H1 (cell line): ENCODE measurements around the gene CUZD1. TPM values are rescaled to one million over a fixed set of nuclear protein-coding genes. Genes with fewer than 3 reads are reported as not detected.

Source experiments
- CTCF ChIA-PET: fragments of 300-600 bp; sonication (Branson Sonifier 250); formaldehyde crosslinking; loops from one replicate; lab custom pipeline; 2021; ENCODE audit not compliant: partially characterized antibody; lab: Charles Lee
- POLR2A ChIA-PET: fragments of 300-600 bp; sonication (Branson Sonifier 250); formaldehyde crosslinking; loops from one replicate; lab custom pipeline; 2021; ENCODE audit warnings: inconsistent platforms; ENCODE audit not compliant: partially characterized antibody; lab: Charles Lee
- DNase-seq, 2 experiments: peaks; one replicate each; pipeline versions ENCODE4 v3.0.0 to v3.0.0-alpha.2; 2010 to 2022; ENCODE audit warnings: low spot score in 2 of 2, low read depth in 1 of 2, mixed read lengths in 1 of 2
- FAIRE-seq: peaks from 2 replicates; lab custom pipeline; 2011; peaks lifted over from hg19 to GRCh38; lab: Jason Lieb, UNC
- H2AFZ ChIP-seq: 2 replicates; pipeline ENCODE4 v1.8.1; 2012; ENCODE audit warnings: low read length, inconsistent platforms
- H2AK5ac ChIP-seq: 2 replicates; pipeline ENCODE4 v1.6.1; 2013; ENCODE audit warnings: low read depth, low read length
- H2BK120ac ChIP-seq: replicated peaks from 2 replicates; pipeline ENCODE3; 2013; ENCODE audit warnings: low read depth, low read length, inconsistent platforms
- H2BK12ac ChIP-seq: 2 replicates; pipeline ENCODE4 v1.6.1; 2013; ENCODE audit warnings: low read depth, low read length
- H2BK15ac ChIP-seq: 2 replicates; pipeline ENCODE4 v1.6.1; 2013; ENCODE audit warnings: low read length
- H2BK20ac ChIP-seq: 2 replicates; pipeline ENCODE4 v1.6.1; 2013; ENCODE audit warnings: low read length
- H2BK5ac ChIP-seq: 2 replicates; pipeline ENCODE4 v1.6.1; 2013; ENCODE audit warnings: low read depth, low read length
- H3K14ac ChIP-seq: 2 replicates; pipeline ENCODE4 v1.6.1; 2013; ENCODE audit warnings: inconsistent platforms; ENCODE audit not compliant: insufficient read length
- H3K18ac ChIP-seq: 2 replicates; pipeline ENCODE4 v1.6.1; 2013; ENCODE audit warnings: low read length; ENCODE audit errors: extremely low read depth
- H3K23ac ChIP-seq: 2 replicates; pipeline ENCODE4 v1.6.1; 2013; ENCODE audit warnings: inconsistent platforms; ENCODE audit not compliant: insufficient read length
- H3K23me2 ChIP-seq: 2 replicates; pipeline ENCODE4 v1.6.1; 2013; ENCODE audit warnings: low read depth, low read length
- H3K27ac ChIP-seq: 2 replicates; pipeline ENCODE4 v1.6.1; 2011; ENCODE audit warnings: low read depth, low read length, inconsistent platforms
- H3K27me3 ChIP-seq, 4 experiments: replicated peaks in 1 of 4; 1 replicate in 1 of 4; 2 replicates in 3 of 4; pipeline versions ENCODE4 v1.6.1 to v1.8.1; 2011 to 2013; ENCODE audit warnings: low read length in 3 of 4, mild to moderate bottlenecking in 3 of 4, inconsistent platforms in 2 of 4, mixed read lengths in 2 of 4, moderate library complexity in 1 of 4; ENCODE audit not compliant: control insufficient read depth in 3 of 4, insufficient read depth in 3 of 4; ENCODE audit errors: extremely low read depth in 1 of 4
- H3K36me3 ChIP-seq, 4 experiments: 2 replicates each; pipeline versions ENCODE4 v1.6.1 to v1.8.1; 2011 to 2013; ENCODE audit warnings: mild to moderate bottlenecking in 4 of 4, low read length in 3 of 4, moderate library complexity in 2 of 4, control low read depth in 1 of 4, inconsistent platforms in 1 of 4; ENCODE audit not compliant: insufficient read depth in 4 of 4, control insufficient read depth in 2 of 4
- H3K4ac ChIP-seq: replicated peaks from 2 replicates; pipeline ENCODE3; 2013; ENCODE audit warnings: low read length, low read depth, mixed read lengths, inconsistent platforms; ENCODE audit not compliant: insufficient read length
- H3K4me1 ChIP-seq, 4 experiments: replicated peaks in 1 of 4; 1 replicate in 1 of 4; 2 replicates in 3 of 4; pipeline versions ENCODE4 v1.6.1 to v1.8.1; 2011 to 2013; ENCODE audit warnings: low read length in 3 of 4, inconsistent platforms in 2 of 4, mixed read lengths in 1 of 4; ENCODE audit not compliant: insufficient read depth in 4 of 4, control insufficient read depth in 3 of 4
- H3K4me2 ChIP-seq, 2 experiments: 2 replicates each; pipeline versions ENCODE4 v1.6.1 to v1.8.1; 2011 to 2013; ENCODE audit warnings: low read depth in 2 of 2, low read length in 2 of 2, control low read depth in 1 of 2, inconsistent platforms in 1 of 2, mild to moderate bottlenecking in 1 of 2; ENCODE audit not compliant: insufficient read depth in 1 of 2
- H3K4me3 ChIP-seq, 4 experiments: fragments of 200-600, 300-600 bp in 1 of 4; sonication (generic), shearing (Covaris generic), sonication (Bioruptor Twin) in 1 of 4; 2 replicates each; pipeline versions ENCODE4 v1.5.1 to v1.8.1; 2011 to 2016; ENCODE audit warnings: low read length in 4 of 4, low read depth in 3 of 4, control low read depth in 2 of 4, inconsistent platforms in 2 of 4, mild to moderate bottlenecking in 2 of 4, mixed read lengths in 1 of 4, moderate library complexity in 1 of 4; ENCODE audit not compliant: insufficient read depth in 2 of 4; ENCODE audit errors: extremely low read depth in 1 of 4
- H3K56ac ChIP-seq: replicated peaks from 2 replicates; pipeline ENCODE3; 2013; ENCODE audit warnings: low read depth, mild to moderate bottlenecking, mixed read lengths, low read length, inconsistent platforms; ENCODE audit not compliant: insufficient read length
- H3K79me1 ChIP-seq: 2 replicates; pipeline ENCODE4 v1.6.1; 2013; ENCODE audit warnings: low read depth, low read length, control low read depth
- H3K79me2 ChIP-seq, 2 experiments: 2 replicates each; pipeline versions ENCODE4 v1.6.1 to v1.8.1; 2012 to 2013; ENCODE audit warnings: low read length in 2 of 2, mild to moderate bottlenecking in 2 of 2, inconsistent platforms in 1 of 2; ENCODE audit not compliant: insufficient read depth in 2 of 2, control insufficient read depth in 1 of 2
- H3K9ac ChIP-seq, 4 experiments: replicated peaks in 1 of 4; 1 replicate in 1 of 4; 2 replicates in 3 of 4; pipeline versions ENCODE4 v1.6.1 to v1.8.1; 2011 to 2013; ENCODE audit warnings: low read depth in 3 of 4, low read length in 3 of 4, control low read depth in 2 of 4, mild to moderate bottlenecking in 2 of 4, moderate library complexity in 2 of 4, inconsistent platforms in 1 of 4; ENCODE audit errors: extremely low read depth in 1 of 4
- H3K9me3 ChIP-seq, 2 experiments: 2 replicates each; pipeline versions ENCODE4 v1.6.1 to v1.8.1; 2012 to 2013; ENCODE audit warnings: mild to moderate bottlenecking in 2 of 2, moderate library complexity in 2 of 2, control low read depth in 1 of 2, inconsistent platforms in 1 of 2, low read depth in 1 of 2, low read length in 1 of 2, mixed read lengths in 1 of 2; ENCODE audit not compliant: insufficient read depth in 2 of 2
- H4K20me1 ChIP-seq, 2 experiments: replicated peaks in 1 of 2; 2 replicates each; pipeline versions ENCODE3 to v1.8.1; 2011 to 2013; ENCODE audit warnings: inconsistent platforms in 2 of 2, low read length in 2 of 2, mild to moderate bottlenecking in 1 of 2; ENCODE audit not compliant: insufficient read depth in 2 of 2, control insufficient read depth in 1 of 2
- H4K5ac ChIP-seq: 2 replicates; pipeline ENCODE4 v1.6.1; 2013; ENCODE audit warnings: low read length, low read depth, mixed read lengths, inconsistent platforms; ENCODE audit not compliant: insufficient read length
- H4K8ac ChIP-seq: 2 replicates; pipeline ENCODE4 v1.8.0; 2013; ENCODE audit warnings: mild to moderate bottlenecking, moderate library complexity, low read length, inconsistent platforms; ENCODE audit not compliant: insufficient read depth; ENCODE audit errors: extremely low read depth
- H4K91ac ChIP-seq: replicated peaks from 2 replicates; pipeline ENCODE3; 2013; ENCODE audit warnings: low read length, mixed read lengths, inconsistent platforms; ENCODE audit not compliant: insufficient read length
- ASH2L ChIP-seq: fragments of 200-600, 300-600 bp; sonication (generic); IDR thresholded peaks from one replicate; pipeline ENCODE4 v1.7.1; 2017; ENCODE audit warnings: low read length
- CREB1 ChIP-seq: IDR thresholded peaks from 2 replicates; pipeline ENCODE4 v1.6.1; 2012; ENCODE audit warnings: inconsistent platforms
- GABPA ChIP-seq: IDR thresholded peaks from 2 replicates; pipeline ENCODE4 v1.6.1; 2011; ENCODE audit warnings: mild to moderate bottlenecking, low read length, moderate library complexity, borderline replicate concordance; ENCODE audit not compliant: insufficient read depth
- JUN ChIP-seq: IDR thresholded peaks from 2 replicates; pipeline ENCODE4 v1.6.1; 2011; ENCODE audit warnings: low read depth, mild to moderate bottlenecking, improper control_type of control experiment, low read length
- KDM5A ChIP-seq: fragments of 200-600 bp; IDR thresholded peaks from 2 replicates; pipeline ENCODE4 v1.7.1; 2012; ENCODE audit warnings: mild to moderate bottlenecking, low read length, inconsistent platforms, mixed read lengths
- NANOG ChIP-seq: IDR thresholded peaks from 2 replicates; pipeline ENCODE4 v1.6.1; 2011; ENCODE audit warnings: low read length, low read depth, mild to moderate bottlenecking, inconsistent platforms; ENCODE audit not compliant: insufficient read depth, poor library complexity, severe bottlenecking
- NRF1 ChIP-seq: IDR thresholded peaks from 2 replicates; pipeline ENCODE4 v1.6.1; 2011; ENCODE audit warnings: mild to moderate bottlenecking, low read depth, low read length, improper control_type of control experiment
- RBBP5 ChIP-seq: IDR thresholded peaks from 2 replicates; pipeline ENCODE4 v1.7.1; 2012; ENCODE audit warnings: low read depth, mild to moderate bottlenecking, inconsistent platforms, low read length, moderate library complexity, borderline replicate concordance
- SP2 ChIP-seq: IDR thresholded peaks from 2 replicates; pipeline ENCODE4 v1.6.1; 2012; ENCODE audit warnings: mild to moderate bottlenecking, low read length, inconsistent platforms
- WGBS, 2 experiments: shearing (Covaris generic) in 1 of 2; methylation state at CpG; one replicate each; pipeline versions ENCODE4 v1.1.6 to v1.1.7; 2013 to 2015; ENCODE audit warnings: low lambda C conversion rate in 2 of 2, mixed read lengths in 2 of 2, inconsistent platforms in 1 of 2, low coverage in 1 of 2, missing lambda C conversion rate in 1 of 2; ENCODE audit not compliant: insufficient replicate concordance in 2 of 2, insufficient coverage in 1 of 2, insufficient read length in 1 of 2; ENCODE audit errors: extremely low coverage in 1 of 2, missing lambda C conversion rate in 1 of 2; 5-methylcytosine and 5-hydroxymethylcytosine counted together
- polyA plus RNA-seq, 7 experiments: library from polyadenylated mRNA; depleted of rRNA in 3 of 7; stranded (reverse) in 5 of 7; unstranded in 2 of 7; fragments of >200 nt in 5 of 7; fragments of 200-250 nt in 2 of 7; gene quantifications; 1 replicate in 5 of 7; 2 replicates in 1 of 7; 4 replicates in 1 of 7; pipeline versions ENCODE4 v1.2.1 to v1.2.3, GENCODE V29; 2011 to 2013; ENCODE audit warnings: missing spikeins in 2 of 7, mixed read lengths in 2 of 7
- total RNA-seq: library from RNA; stranded (reverse); fragmentation: NEBNext Ultra II Directional; extraction: Animal tissue kit (Norgen Biotek cat#: 25700); gene quantifications from 2 replicates; pipeline ENCODE4 v1.2.1, GENCODE V29; 2021

Gene CUZD1
- total and polyA plus RNA-seq, 2 of the 8 experiments (the other 6 are each of a cell fraction or from before 2014, with no cell fraction given), result 11.9 to 30.0 TPM

DNA sequence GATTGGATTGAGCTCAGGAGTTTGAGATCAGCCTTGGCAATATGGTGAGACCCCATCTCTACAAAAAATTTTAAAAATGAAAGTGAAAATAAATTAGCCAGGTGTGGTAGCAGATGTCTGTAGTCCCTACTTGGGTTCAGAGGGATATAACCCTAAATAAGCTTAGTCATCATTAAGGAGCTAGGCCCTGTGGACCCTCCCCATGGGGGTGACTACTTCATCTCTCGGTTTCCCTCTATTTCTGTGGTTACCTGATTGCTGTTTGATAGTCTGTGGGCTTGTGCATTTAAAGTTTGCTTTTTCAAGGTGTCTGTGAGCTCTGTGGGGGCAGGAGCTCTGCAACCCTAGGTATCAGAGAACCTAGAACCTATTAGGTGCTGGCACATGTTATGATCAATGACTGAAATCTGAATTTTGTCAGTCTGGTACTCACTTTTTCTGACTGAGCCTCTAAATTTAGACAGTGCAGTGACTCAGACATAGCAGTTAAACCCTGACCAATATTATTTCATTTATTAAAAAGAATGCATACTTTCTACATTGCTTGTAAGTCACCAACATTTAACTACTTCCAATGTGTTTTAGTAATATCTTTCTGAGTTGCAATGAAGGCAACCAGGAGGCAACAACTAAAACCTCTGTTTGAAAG lies 8.1 kb upstream of the CUZD1 start:
- H3K79me1 ChIP-seq, result no peaks in the 10 kb centered on the region
- H3K27ac ChIP-seq, result no peak overlapping the region
- no peak for TF ChIP-seq SP2
- TF ChIP-seq RBBP5, result no peak
- no peak for TF ChIP-seq GABPA
- TF ChIP-seq JUN, result no peak
- no peak for TF ChIP-seq KDM5A
- TF ChIP-seq NRF1, result no peak
- no peak for TF ChIP-seq CREB1
- no peak for TF ChIP-seq ASH2L
- TF ChIP-seq NANOG, result no peak
- no peak for DNase-seq
- no peak overlapping the region for H3K23ac ChIP-seq
- H3K9me3 ChIP-seq, result no peaks in the 10 kb centered on the region
- no peak overlapping the region for H3K18ac ChIP-seq
- no peak overlapping the region for H2BK5ac ChIP-seq
- no peak overlapping the region for H2BK15ac ChIP-seq
- H2BK120ac ChIP-seq, result no peak overlapping the region
- no peak overlapping the region for H4K91ac ChIP-seq
- no peak overlapping the region for H2AK5ac ChIP-seq
- no peak for FAIRE-seq
- no peak overlapping the region for H3K4me2 ChIP-seq
- H3K56ac ChIP-seq, result no peak overlapping the region
- H3K4ac ChIP-seq, result no peak overlapping the region
- CTCF ChIA-PET, result interaction anchor here (1.1 kb wide), 1 partner anchor 8 kb away, joined by 3 read pairs; the partner anchor contains the start of gene CUZD1
- no peak overlapping the region for H3K4me3 ChIP-seq
- H3K27me3 ChIP-seq, result no peaks in the 10 kb centered on the region
- H3K4me1 ChIP-seq, result peaks cover 3 to 8% (median 4%) of the 10 kb centered on the region in 4 experiments; a peak in 4 of 7 replicates
- H4K5ac ChIP-seq, result no peak overlapping the region
- H2BK20ac ChIP-seq, result no peak overlapping the region
- no peak overlapping the region for H2AFZ ChIP-seq
- no peak overlapping the region for H3K9ac ChIP-seq
- no peaks in the 10 kb centered on the region for H3K23me2 ChIP-seq
- WGBS, 2 experiments, result 86% methylated on average over 1 of the region's 1 CpG; no CpG with 5 or more reads in 1 of the 2 experiments
- H3K14ac ChIP-seq, result no peak overlapping the region
- H2BK12ac ChIP-seq, result no peak overlapping the region
- POLR2A ChIA-PET, result interaction anchor here (1.7 kb wide), 1 partner anchor 9 kb away, joined by 6 read pairs; no protein-coding TSS in a partner anchor
- no peaks in the 10 kb centered on the region for H3K36me3 ChIP-seq
- no peaks in the 10 kb centered on the region for H3K79me2 ChIP-seq
- no peak overlapping the region for H4K8ac ChIP-seq
- no peaks in the 10 kb centered on the region for H4K20me1 ChIP-seq
